OCI-LY3 (cell line): ENCODE results near the gene UBASH3A.

Source experiments
- H2AFZ ChIP-seq: fragments of 200-600, 300-600 bp; shearing (Covaris generic); 2 replicates; pipeline ENCODE4 v1.6.0; 2014; ENCODE audit warnings: antibody characterized with exemption, low read depth, low read length
- H3K27ac ChIP-seq: fragments of 200-600, 300-600 bp; sonication (generic); 2 replicates; pipeline ENCODE4 v1.5.1; 2014; ENCODE audit warnings: mild to moderate bottlenecking, low read length, moderate library complexity, mixed read lengths
- H3K27me3 ChIP-seq: fragments of 200-600, 300-600 bp; sonication (generic); 2 replicates; pipeline ENCODE4 v1.6.1; 2014; ENCODE audit warnings: low read depth, low read length, mixed read lengths
- H3K36me3 ChIP-seq: fragments of 200-600, 300-600 bp; sonication (generic); replicated peaks from 2 replicates; pipeline ENCODE3; 2014; ENCODE audit warnings: low read depth, low read length, mixed read lengths
- H3K4me1 ChIP-seq: fragments of 300-600, 200-600 bp; sonication (generic); 2 replicates; pipeline ENCODE4 v1.6.1; 2014; ENCODE audit warnings: low read length, mixed read lengths
- H3K4me2 ChIP-seq: fragments of 200-600, 300-600 bp; sonication (generic); 2 replicates; pipeline ENCODE4 v1.6.1; 2014; ENCODE audit warnings: low read length, mixed read lengths
- H3K4me3 ChIP-seq: fragments of 300-600, 200-600 bp; sonication (generic); 2 replicates; pipeline ENCODE4 v1.5.1; 2014; ENCODE audit warnings: antibody characterized with exemption, mild to moderate bottlenecking, low read length, moderate library complexity
- H3K79me2 ChIP-seq: fragments of 300-600, 200-600 bp; shearing (Covaris generic); 2 replicates; pipeline ENCODE4 v1.6.1; 2014; ENCODE audit warnings: mild to moderate bottlenecking, low read length, mixed read lengths
- H3K9ac ChIP-seq: fragments of 300-600, 200-600 bp; shearing (Covaris generic); 2 replicates; pipeline ENCODE4 v1.6.0; 2014; ENCODE audit warnings: mild to moderate bottlenecking, low read length, moderate library complexity
- H3K9me3 ChIP-seq: fragments of 200-600, 300-600 bp; shearing (Covaris generic); 2 replicates; pipeline ENCODE4 v1.6.1; 2014; ENCODE audit warnings: low read length, mixed read lengths; ENCODE audit not compliant: insufficient read depth
- H4K20me1 ChIP-seq: fragments of 200-600, 300-600 bp; sonication (generic); 2 replicates; pipeline ENCODE4 v1.6.1; 2016; ENCODE audit warnings: low read length, mixed read lengths; ENCODE audit not compliant: insufficient read depth
- CTCF ChIP-seq: fragments of 200-600, 300-600 bp; sonication (generic); IDR thresholded peaks from 2 replicates; pipeline ENCODE4 v1.5.1; 2014; ENCODE audit warnings: antibody characterized with exemption, low read length, low read depth
- EZH2phosphoT487 ChIP-seq: fragments of 200-600 bp; shearing (Covaris generic); IDR thresholded peaks from 2 replicates; pipeline ENCODE4 v1.6.1; 2018; ENCODE audit warnings: antibody characterized with exemption, mixed run types, low read depth

The UBASH3A gene

DNA sequence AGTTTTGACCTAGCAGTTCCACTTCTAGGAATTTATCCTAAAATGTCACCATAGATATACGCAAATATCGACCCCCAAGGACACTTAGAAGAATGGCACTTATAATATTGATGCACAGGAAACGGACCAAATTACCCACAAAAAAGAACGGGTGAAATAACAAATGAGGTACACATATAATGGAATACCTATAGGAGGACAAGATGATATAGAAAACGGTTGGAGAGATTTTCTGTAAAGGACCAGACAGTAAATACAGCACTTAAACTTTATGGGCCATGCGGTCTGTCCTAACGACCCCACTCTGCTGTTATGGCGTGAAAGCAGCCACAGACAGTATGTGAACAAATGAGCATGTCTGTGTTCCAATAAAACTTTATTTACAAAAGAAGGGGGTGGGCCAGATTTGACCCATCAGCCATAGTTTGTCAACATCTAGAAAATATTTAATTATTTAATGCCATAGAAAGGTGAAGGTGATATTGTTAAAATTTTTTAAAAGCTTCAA lies 10.2 kb upstream of the UBASH3A start:
- Histone ChIP-seq H3K4me2 (no peak overlapping the region), H3K4me1 (peaks cover 6% of the 10 kb centered on the region), H3K79me2 (no peaks in the 10 kb centered on the region), H3K9me3 (no peaks in the 10 kb centered on the region), H3K27me3 (0 out of 2 replicates have a peak, but pooled peaks cover 11% of the 10 kb centered on the region), H3K9ac (no peak overlapping the region), H4K20me1 (no peaks in the 10 kb centered on the region), H3K27ac (no peak overlapping the region), H3K36me3 (no peaks in the 10 kb centered on the region), H2AFZ (no peak overlapping the region), H3K4me3 (no peak overlapping the region)
- TF ChIP-seq CTCF (no peak), EZH2phosphoT487 (no peak)

GRCh38 chr21:42395302-42395701 lies 8.4 kb upstream of the UBASH3A start:
- Histone ChIP-seq H3K4me1 (no peaks in the 10 kb centered on the region), H2AFZ (no peak overlapping the region), H3K9me3 (no peaks in the 10 kb centered on the region), H3K27ac (no peak overlapping the region), H3K36me3 (no peaks in the 10 kb centered on the region), H4K20me1 (no peaks in the 10 kb centered on the region), H3K27me3 (0 out of 2 replicates have a peak, but pooled peaks cover 11% of the 10 kb centered on the region), H3K9ac (no peak overlapping the region), H3K4me3 (no peak overlapping the region), H3K79me2 (no peaks in the 10 kb centered on the region), H3K4me2 (no peak overlapping the region)
- TF ChIP-seq CTCF (no peak), EZH2phosphoT487 (no peak)

- no peak within 1 kb of the TSS for H3K4me3 ChIP-seq
- no peaks in the 10 kb centered on the region for H3K79me2 ChIP-seq
- H3K9ac ChIP-seq, result no peak within 1 kb of the TSS
- no peaks in the 10 kb centered on the region for H3K9me3 ChIP-seq
- 0 out of 2 replicates have a peak, but pooled peaks cover 8% of the 10 kb centered on the region for H3K27me3 ChIP-seq
- H4K20me1 ChIP-seq, result no peaks in the 10 kb centered on the region
- no peaks in the 10 kb centered on the region for H3K4me1 ChIP-seq
- H3K4me2 ChIP-seq, result no peak within 1 kb of the TSS
- no peaks in the 10 kb centered on the region for H3K36me3 ChIP-seq
- H2AFZ ChIP-seq, result no peak within 1 kb of the TSS
- TF ChIP-seq CTCF (no peak), EZH2phosphoT487 (no peak)
- no peak within 1 kb of the TSS for H3K27ac ChIP-seq
Measured at GRCh38 chr21:42395905-42396651, 7.6 kb upstream of the UBASH3A start, which contains the start of gene TMPRSS3. TSS of gene TMPRSS3 (minus strand) at chr21:42396052. CDS start at chr21:42395417, 635 bp downstream.
